ENCODE measurements around the gene MCF2L2. TPM values are rescaled to one million over a fixed set of nuclear protein-coding genes. Genes with fewer than 3 reads are reported as not detected.

MCF2L2 gene
- total RNA-seq, 1 donor from 2014 or later: 0.20 TPM

DNA sequence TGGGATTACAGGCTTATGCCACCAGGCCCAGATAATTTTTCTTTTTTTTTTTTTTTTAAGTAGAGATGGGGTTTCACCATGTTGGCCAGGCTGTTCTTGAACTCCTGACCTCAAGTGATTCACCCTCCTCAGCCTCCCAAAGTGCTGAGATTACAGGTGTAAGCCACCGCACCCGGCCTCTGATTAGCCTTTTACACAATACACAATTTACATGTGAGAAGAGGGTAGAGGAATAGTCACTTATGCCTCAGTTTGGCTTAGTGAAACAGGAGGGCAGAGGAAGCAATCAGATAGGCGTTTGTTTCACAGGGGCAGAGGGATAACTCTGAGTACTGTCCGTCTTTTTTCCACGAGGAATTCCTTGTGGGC is 56.8 kb downstream of the MCF2L2 start:
- DNase-seq (ENCODE audit: low read depth in 2 of 2): peak in 1 of 2 donors; percentile 28

DNA sequence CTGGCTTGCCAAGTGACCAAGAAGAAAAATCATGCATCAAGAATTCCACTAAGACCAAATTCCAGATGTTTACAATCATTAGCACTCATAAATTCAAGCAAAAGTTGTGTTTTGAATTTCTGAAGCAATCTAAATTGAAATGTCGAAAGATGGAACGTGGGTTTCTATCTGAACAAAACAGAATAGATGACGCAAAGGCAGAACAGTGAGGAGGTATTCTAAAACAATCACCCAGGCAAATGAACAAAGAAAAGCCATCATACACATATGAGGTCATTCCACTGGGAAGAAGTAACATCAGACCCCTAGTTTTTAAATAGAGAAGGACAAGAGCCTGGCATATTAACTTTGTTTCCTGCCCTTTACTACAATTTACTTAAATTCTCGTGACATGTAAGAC is 58.0 kb downstream of the MCF2L2 start:
- no peak for DNase-seq (ENCODE audit: low read depth in 2 of 2)

DNA sequence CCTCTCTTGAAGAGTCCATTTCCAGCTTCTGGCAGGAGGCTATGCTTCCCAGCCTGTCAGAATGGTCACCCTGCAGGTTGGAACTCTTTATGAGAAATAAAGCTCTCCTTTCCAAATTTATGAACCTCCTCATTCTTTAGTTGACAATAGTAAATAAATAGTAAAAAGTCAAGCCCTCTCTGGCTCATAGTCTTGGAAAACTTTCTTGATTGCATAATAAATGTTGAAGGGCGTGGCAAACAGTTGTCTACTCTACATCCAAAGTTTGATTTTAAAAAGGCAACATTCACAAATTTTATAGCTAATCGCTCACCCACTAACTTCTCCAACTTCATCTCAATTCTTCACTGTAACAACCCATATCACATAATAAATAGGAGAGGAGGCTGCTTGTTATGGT is 58.8 kb downstream of the MCF2L2 start:
- DNase-seq (ENCODE audit: low read depth in 2 of 2): no peak

DNA sequence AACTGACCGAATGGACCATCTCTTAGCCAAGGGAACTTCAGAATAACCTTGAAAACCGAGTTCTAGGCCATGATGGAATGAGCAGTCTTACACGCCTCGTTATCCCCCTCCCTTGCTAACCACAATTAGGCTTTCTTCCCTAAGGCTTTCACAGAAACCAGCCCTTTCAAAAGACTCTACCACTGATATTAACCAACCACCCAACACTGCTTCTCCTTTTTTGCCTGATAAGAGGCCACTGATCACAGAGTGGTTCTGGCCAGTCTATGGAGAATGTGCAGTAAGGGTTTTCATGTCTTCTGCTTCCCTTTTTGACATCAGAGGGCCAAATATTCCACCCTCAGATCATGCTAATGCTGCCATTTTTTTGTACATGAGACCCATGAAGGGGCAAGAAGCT is 59.3 kb downstream of the MCF2L2 start:
- DNase-seq (ENCODE audit: low read depth in 2 of 2): no peak

GRCh38 chr3:183360971-183361624 is 67.3 kb downstream of the MCF2L2 start:
- DNase-seq (ENCODE audit: low read depth in 2 of 2): no peak

GRCh38 chr3:183359036-183359435 is 69.4 kb downstream of the MCF2L2 start:
- DNase-seq (ENCODE audit: low read depth in 2 of 2): no peak

DNA sequence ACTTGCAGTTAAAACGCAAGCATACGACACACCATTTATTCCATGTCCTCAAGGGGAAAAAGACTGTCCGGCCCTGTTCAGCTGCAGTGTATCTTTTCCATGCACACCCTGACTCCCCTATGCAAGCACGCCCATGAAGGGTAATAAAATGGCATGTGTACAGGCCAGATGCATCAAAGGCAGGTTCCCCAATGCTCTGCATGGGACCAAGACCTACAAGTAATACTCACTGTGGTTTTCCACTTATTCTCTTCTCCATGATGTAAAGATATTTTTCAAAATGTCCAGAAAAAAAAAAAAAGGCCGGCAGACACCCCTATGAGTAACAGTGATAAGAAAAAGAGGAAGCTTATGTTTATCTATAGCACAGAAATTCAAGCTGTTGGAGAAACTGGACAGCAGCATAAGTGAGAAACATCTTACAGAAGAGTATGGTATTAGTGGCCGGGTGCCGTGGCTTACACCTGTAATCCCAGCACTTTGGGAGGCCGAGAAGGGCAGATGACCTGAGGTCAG is 70.8 kb downstream of the MCF2L2 start:
- peak in 1 of 2 donors; percentile 36 for DNase-seq (ENCODE audit: low read depth in 2 of 2)

DNA sequence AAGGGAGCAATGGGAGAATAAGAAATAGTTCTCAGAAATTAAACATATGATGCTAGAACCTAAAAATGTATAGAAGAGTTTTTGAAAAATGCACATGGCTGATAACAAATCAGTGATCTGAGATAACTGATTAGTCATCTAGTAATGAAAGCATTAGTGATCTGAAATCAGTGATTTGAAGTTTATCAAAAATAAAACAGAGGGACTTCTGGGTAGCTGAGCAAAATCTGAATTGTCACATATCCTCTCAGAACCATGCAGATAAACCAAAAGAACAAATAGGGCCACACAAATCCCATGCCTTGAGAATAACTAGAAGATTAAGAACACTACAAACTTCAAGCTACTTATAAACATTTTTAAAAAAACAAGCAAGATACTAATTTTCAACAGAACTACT is 71.5 kb downstream of the MCF2L2 start:
- no peak for DNase-seq (ENCODE audit: low read depth in 2 of 2)

- DNase-seq (ENCODE audit: low read depth in 2 of 2): no peak
Observed at GRCh38 chr3:183354874-183355273, 73.5 kb downstream of the MCF2L2 start.

DNA sequence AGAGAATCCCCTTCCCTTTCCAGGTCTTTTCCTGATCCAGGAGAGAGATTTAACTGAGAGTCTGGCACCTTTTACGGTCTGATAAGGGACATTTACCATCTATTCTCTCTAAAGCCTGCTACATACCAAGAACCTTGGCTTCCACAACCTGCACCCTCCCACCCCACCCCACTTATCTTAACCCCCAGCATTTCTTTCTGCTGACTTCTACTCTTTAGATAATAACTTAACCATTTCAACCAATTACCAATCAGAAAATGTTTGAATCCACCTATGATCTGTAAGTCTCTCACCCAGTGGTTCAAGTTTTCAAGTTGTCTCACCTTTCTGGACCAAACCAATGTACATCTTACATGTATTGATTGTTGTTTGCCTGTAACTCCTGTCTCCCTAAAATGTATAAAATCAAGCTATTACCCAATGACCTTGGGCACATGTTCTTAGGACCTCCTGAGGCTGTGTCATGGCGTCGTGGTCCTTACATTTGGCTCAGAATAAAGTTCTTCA is 74.0 kb downstream of the MCF2L2 start:
- no peak for DNase-seq (ENCODE audit: low read depth in 2 of 2)

- DNase-seq (ENCODE audit: low read depth in 2 of 2): no peak
Observed at GRCh38 chr3:183353421-183353820, 75.0 kb downstream of the MCF2L2 start.

- DNase-seq (ENCODE audit: low read depth in 2 of 2): no peak
Observed at GRCh38 chr3:183350164-183350563, 78.3 kb downstream of the MCF2L2 start.

GRCh38 chr3:183349421-183350157 is 78.8 kb downstream of the MCF2L2 start:
- peak; percentile 11 to 53 for DNase-seq (ENCODE audit: low read depth in 2 of 2)

DNA sequence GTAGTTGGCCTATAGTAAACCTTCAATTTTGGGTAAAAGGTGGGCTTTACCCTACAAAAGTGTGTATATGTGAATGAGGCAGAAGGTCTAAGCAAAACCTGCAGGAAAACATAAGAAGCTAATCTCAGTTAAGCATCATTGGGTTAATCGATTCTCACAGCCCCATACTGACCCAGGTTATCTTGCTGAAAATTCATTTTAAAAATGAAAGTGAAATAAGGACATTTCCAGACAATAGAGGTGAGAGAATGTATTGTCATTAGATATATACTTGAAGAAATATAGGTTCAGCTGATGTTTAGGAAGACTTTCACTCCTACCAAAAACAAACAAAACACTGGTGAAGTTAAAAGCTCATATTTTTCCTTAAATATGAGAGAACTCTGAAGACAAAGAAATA is 85.6 kb downstream of the MCF2L2 start:
- no peak for DNase-seq (ENCODE audit: low read depth in 2 of 2)

DNA sequence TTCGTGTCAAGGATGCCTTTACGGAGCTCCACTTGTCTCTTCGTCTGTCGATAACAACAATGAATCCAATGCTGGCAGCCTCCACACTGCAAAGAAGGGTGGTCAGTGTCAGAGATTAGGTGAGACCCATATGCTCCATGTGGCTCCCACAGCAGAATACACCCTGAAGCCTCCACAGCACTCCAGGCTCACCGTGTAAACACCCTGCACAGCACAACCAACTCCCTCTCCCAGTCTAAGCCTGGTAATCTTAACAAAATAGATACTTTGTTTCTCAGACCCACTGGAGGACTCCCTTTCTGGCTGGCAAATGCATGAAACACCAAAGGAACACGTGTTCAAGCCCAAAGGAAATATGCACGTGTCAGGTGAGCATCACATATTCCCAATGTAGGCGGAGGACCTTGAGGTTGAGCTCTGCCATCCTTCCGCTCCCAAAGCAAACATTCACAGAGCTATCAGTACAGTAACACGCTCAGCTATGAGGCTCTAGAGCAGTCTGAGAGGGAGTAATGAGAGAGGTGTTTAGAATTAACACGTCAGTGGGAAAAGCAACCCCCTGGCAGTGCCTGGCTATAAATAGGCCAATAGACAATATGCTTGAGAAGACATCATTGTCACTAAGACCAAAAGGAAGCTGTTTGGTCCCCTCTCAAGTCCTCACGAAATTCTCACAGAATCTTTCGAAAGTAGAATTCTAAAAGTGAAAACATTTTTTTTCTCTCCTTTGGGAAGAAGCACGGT is 86.7 kb downstream of the MCF2L2 start:
- no peak for DNase-seq (ENCODE audit: low read depth in 2 of 2)

DNA sequence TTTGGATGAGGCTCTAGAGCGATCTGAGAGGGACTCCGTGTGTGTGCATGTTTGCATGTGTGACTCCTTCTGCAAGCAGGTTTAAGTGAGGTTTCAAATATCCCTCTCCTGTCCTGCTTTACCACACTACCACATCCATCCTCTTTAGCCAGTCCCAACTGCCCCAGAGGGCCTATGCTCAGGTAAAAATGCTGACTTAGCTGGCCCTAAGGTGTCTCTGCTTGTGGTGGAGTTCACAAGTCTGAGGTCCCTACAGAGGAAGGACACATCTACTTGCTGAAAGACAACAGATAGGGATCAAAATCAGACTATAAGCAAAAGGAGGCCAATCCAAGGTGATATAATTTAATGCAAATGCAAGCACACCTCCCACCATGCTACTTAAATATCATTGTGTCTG is 88.2 kb downstream of the MCF2L2 start:
- DNase-seq (ENCODE audit: low read depth in 2 of 2): no peak

- DNase-seq (ENCODE audit: low read depth in 2 of 2): no peak
Observed at GRCh38 chr3:183339461-183340086, 88.8 kb downstream of the MCF2L2 start.

GRCh38 chr3:183338520-183338919 is 89.9 kb downstream of the MCF2L2 start:
- DNase-seq (ENCODE audit: low read depth in 2 of 2): no peak

- no peak for DNase-seq (ENCODE audit: low read depth in 2 of 2)
Observed at GRCh38 chr3:183332487-183332886, 95.9 kb downstream of the MCF2L2 start.

GRCh38 chr3:183331498-183331897 is 96.9 kb downstream of the MCF2L2 start:
- no peak for DNase-seq (ENCODE audit: low read depth in 2 of 2)

- no peak for DNase-seq (ENCODE audit: low read depth in 2 of 2)
Observed at GRCh38 chr3:183330881-183331280, 97.5 kb downstream of the MCF2L2 start.

DNA sequence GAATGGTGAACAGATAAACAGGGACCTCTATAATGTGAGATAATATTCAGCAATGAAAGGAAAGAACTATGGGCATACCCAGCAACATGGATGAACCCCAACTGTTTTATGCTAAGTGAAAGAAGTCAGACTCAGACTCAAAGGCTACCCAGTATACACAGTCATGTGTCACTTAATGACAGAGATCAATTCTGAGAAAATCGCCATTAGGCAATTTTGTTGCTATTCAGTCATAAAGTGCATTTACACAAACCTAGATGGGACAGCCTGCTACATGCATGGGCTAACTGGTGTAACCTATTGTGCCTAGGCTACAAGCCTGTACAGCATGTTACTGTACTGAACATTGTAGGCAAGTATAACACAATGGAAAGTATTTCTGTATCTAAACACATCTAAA is 98.9 kb downstream of the MCF2L2 start:
- DNase-seq (ENCODE audit: low read depth in 2 of 2): no peak

Data from lung microvascular endothelial cell (primary cell).